Adipocyte (in vitro differentiated cells): Measurements from ENCODE around the gene ANTXR2.
A peak's percentile ranks its signal among the peaks of the same experiment; 100 is the strongest.
"Not testable (repeated sequence)": the region's sequence is repeated elsewhere in the genome, so short reads cannot be mapped to it uniquely, and the experiment has no call there.

ENCODE experiments used
- DNase-seq: peaks from one replicate; pipeline ENCODE4 v3.0.0-alpha.2; 2015; ENCODE audit warnings: low read depth
- H3K27me3 ChIP-seq: replicated peaks from 2 replicates; pipeline ENCODE4 v1.7.0; 2013; ENCODE audit warnings: mild to moderate bottlenecking, low read length, moderate library complexity; ENCODE audit not compliant: control insufficient read depth, insufficient read depth
- H3K36me3 ChIP-seq: 2 replicates; pipeline ENCODE4 v1.7.0; 2013; ENCODE audit warnings: low read length, mild to moderate bottlenecking, moderate library complexity; ENCODE audit not compliant: control insufficient read depth, insufficient read depth, severe bottlenecking
- H3K4me1 ChIP-seq: 2 replicates; pipeline ENCODE4 v1.7.0; 2013; ENCODE audit warnings: mild to moderate bottlenecking, low read length, moderate library complexity; ENCODE audit not compliant: control insufficient read depth, insufficient read depth
- H3K4me3 ChIP-seq: 2 replicates; pipeline ENCODE4 v1.7.0; 2013; ENCODE audit warnings: mild to moderate bottlenecking, low read length, moderate library complexity
- H3K9ac ChIP-seq: 2 replicates; pipeline ENCODE4 v1.7.0; 2013; ENCODE audit warnings: mild to moderate bottlenecking, low read length, moderate library complexity
- H3K9me3 ChIP-seq: 2 replicates; pipeline ENCODE4 v1.7.0; 2013; ENCODE audit warnings: mild to moderate bottlenecking, low read length, moderate library complexity; ENCODE audit not compliant: control insufficient read depth

The ANTXR2 gene

GRCh38 chr4:79905212-79905611 is 167.8 kb downstream of the ANTXR2 start:
- Histone ChIP-seq H3K9ac (no peak overlapping the region), H3K4me3 (no peak overlapping the region), H3K36me3 (peaks cover 31% of the 10 kb centered on the region), H3K9me3 (no peaks in the 10 kb centered on the region), H3K27me3 (no peaks in the 10 kb centered on the region), H3K4me1 (peaks cover 6% of the 10 kb centered on the region)
- no peak for DNase-seq

GRCh38 chr4:79904331-79904730 is 168.7 kb downstream of the ANTXR2 start:
- Histone ChIP-seq H3K9ac (no peak overlapping the region), H3K9me3 (no peaks in the 10 kb centered on the region), H3K36me3 (peaks cover 31% of the 10 kb centered on the region), H3K4me3 (no peak overlapping the region), H3K27me3 (no peaks in the 10 kb centered on the region), H3K4me1 (peaks cover 6% of the 10 kb centered on the region)
- DNase-seq = no peak

DNA sequence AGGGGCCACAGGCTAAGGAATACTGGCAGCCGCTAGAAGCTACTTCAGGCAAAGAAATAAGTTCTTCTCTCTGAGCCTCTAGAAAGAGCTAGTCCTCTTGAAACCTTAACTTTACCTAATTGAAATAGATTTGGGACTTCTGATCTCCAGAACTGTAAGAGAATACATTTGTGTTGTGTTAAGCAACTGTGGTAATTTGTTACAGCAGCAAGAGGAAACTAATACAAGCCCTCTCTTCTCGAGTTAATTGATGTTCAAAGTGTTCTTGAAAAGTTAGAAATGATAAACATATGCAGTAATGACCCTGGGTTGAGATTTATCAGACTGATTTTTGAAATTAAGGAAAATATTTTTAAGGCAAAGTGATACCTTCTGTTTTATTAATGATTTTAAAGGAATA is 172.8 kb downstream of the ANTXR2 start:
- H3K4me3 ChIP-seq = no peak overlapping the region
- DNase-seq = no peak
- H3K36me3 ChIP-seq = peaks cover 8% of the 10 kb centered on the region
- peaks cover 16% of the 10 kb centered on the region for H3K4me1 ChIP-seq
- no peaks in the 10 kb centered on the region for H3K9me3 ChIP-seq
- H3K9ac ChIP-seq = no peak overlapping the region
- no peaks in the 10 kb centered on the region for H3K27me3 ChIP-seq

DNA sequence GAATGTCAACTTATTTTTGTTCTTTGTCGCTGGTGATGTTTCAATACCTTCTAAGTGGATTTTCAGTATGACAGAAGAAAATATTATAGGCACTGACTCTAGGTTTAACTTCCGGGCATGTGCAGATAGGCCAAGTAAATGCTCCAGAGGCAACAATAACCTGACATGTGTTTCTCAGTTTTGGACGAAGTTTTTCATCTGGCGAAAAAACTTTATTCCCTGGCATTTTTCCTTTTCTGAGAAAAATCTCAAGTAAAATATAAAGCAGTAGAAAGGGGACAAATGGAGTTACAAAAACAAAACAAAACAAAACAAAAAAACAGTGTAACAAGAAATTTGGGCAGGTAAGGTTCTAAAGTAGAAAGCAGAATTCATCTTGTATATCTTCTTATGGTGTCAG is 173.5 kb downstream of the ANTXR2 start:
- H3K4me1 ChIP-seq = peaks cover 16% of the 10 kb centered on the region
- H3K4me3 ChIP-seq = no peak overlapping the region
- no peak for DNase-seq
- peaks cover 3% of the 10 kb centered on the region for H3K36me3 ChIP-seq
- H3K9me3 ChIP-seq = no peaks in the 10 kb centered on the region
- no peak overlapping the region for H3K9ac ChIP-seq
- no peaks in the 10 kb centered on the region for H3K27me3 ChIP-seq

DNA sequence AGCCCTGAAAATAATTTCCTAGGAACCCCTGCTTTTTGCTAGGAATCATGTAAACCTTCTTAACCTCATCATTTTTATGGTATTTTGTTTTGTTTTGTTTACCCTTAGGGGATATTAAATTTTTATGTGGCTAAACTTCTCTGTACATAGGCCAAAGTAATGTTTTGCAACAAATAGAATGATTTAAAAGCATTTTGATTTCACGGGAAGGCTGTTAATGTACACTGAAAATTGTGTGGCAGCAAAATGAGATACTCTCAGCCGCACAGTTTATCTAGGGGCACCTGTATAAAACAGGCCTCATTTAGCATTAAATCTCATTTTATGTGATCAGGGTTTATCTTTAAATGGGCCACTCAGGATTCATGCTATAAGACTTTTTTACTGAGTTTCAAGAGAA is 175.0 kb downstream of the ANTXR2 start:
- peaks cover 16% of the 10 kb centered on the region for H3K4me1 ChIP-seq
- H3K4me3 ChIP-seq = no peak overlapping the region
- DNase-seq = peak; percentile 21
- H3K9ac ChIP-seq = no peak overlapping the region
- peaks cover 3% of the 10 kb centered on the region for H3K36me3 ChIP-seq
- no peaks in the 10 kb centered on the region for H3K27me3 ChIP-seq
- H3K9me3 ChIP-seq = no peaks in the 10 kb centered on the region

DNA sequence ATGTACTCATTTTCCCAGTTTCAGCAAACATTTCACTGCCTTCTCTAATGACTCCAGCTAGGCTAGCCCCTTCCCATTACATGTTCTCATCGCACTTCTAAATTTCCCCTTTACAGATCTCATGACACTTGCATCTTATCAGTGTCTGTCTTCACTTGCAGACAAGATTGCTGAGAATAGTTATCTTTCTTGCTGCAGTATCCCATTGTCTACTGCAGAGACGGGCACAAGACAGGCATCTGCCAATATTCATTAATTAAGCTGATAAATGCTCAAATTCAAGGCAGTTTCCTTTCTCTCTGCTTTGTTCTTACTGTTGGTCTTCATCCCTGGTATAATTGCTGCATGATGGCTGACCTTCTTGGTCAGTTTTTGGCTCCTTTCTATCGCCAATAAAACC is 175.9 kb downstream of the ANTXR2 start:
- Histone ChIP-seq H3K4me1 (peaks cover 16% of the 10 kb centered on the region), H3K36me3 (no peaks in the 10 kb centered on the region), H3K4me3 (no peak overlapping the region), H3K27me3 (no peaks in the 10 kb centered on the region), H3K9me3 (no peaks in the 10 kb centered on the region), H3K9ac (no peak overlapping the region)
- DNase-seq = no peak

GRCh38 chr4:79893456-79893855 is 179.6 kb downstream of the ANTXR2 start:
- H3K4me3 ChIP-seq = no peak overlapping the region

GRCh38 chr4:79889026-79889425 is 184.0 kb downstream of the ANTXR2 start:
- not testable (repeated sequence) for H3K9ac ChIP-seq, DNase-seq, H3K9me3 ChIP-seq, H3K36me3 ChIP-seq, H3K4me3 ChIP-seq, H3K27me3 ChIP-seq
- peaks cover 20% of the 10 kb centered on the region for H3K4me1 ChIP-seq

More at GRCh38 chr4:79893456-79893855, 179.6 kb downstream of the ANTXR2 start:
- DNase-seq = peak; percentile 67
- no peaks in the 10 kb centered on the region for H3K36me3 ChIP-seq
- no peak overlapping the region for H3K9ac ChIP-seq
- H3K9me3 ChIP-seq = no peaks in the 10 kb centered on the region
- H3K27me3 ChIP-seq = no peaks in the 10 kb centered on the region
- peaks cover 11% of the 10 kb centered on the region for H3K4me1 ChIP-seq

DNA sequence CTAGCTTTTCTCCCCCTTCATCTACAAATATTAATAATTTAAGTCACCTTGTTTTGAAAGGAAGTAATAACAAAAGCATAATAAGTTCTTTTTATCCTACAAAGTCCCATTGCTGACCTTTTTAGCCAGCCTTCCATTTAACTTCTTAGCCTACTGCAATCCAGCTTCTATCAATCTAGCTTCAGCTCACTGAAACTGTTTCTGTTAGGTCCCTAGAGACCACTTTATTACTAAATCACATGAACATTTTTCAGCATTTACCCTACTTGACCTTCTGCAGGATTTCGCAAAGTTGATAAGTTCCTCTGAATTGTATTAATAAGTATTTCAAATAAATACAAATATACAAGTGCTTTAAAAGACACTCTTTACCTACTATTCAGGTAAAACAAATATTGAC is 186.5 kb downstream of the ANTXR2 start:
- no peak for DNase-seq
- Histone ChIP-seq H3K36me3 (no peaks in the 10 kb centered on the region), H3K9me3 (no peaks in the 10 kb centered on the region)

DNA sequence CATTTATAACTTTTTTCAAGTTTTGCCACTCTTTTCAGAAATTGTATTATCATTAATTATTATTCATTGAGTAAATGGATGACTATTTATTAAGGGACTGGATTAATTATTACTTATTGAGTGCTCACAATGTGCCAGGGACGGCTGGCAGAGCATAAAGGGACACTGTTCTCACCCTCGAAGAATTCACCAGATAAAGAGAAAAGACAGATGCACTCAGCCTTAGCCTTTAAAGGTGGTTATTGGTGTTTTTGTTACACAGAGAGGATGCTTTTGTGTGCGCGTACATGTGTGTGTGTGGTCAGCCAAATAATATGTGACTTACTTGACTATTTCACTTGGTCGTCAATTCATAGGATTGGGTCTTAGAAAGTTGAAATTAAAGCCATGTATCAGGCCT is 187.0 kb downstream of the ANTXR2 start:
- DNase-seq = no peak
- no peaks in the 10 kb centered on the region for H3K9me3 ChIP-seq

More for the DNA sequence above, 186.5 kb downstream of the ANTXR2 start:
- Histone ChIP-seq H3K4me1 (peaks cover 20% of the 10 kb centered on the region), H3K9ac (peak overlapping the region; percentile 25), H3K4me3 (peak overlapping the region; percentile 41), H3K27me3 (no peaks in the 10 kb centered on the region)

GRCh38 chr4:79883290-79883689 is 189.7 kb downstream of the ANTXR2 start:
- no peak overlapping the region for H3K4me3 ChIP-seq
- H3K9me3 ChIP-seq = no peaks in the 10 kb centered on the region
- no peak overlapping the region for H3K9ac ChIP-seq
- no peaks in the 10 kb centered on the region for H3K36me3 ChIP-seq
- H3K4me1 ChIP-seq = peaks cover 20% of the 10 kb centered on the region
- H3K27me3 ChIP-seq = no peaks in the 10 kb centered on the region
- DNase-seq = no peak

More for the DNA sequence above, 187.0 kb downstream of the ANTXR2 start:
- Histone ChIP-seq H3K27me3 (no peaks in the 10 kb centered on the region), H3K4me1 (peaks cover 20% of the 10 kb centered on the region), H3K4me3 (peak overlapping the region; percentile 41), H3K36me3 (no peaks in the 10 kb centered on the region), H3K9ac (peak overlapping the region; percentile 25)

- Histone ChIP-seq H3K4me3 (no peak overlapping the region), H3K27me3 (no peaks in the 10 kb centered on the region), H3K9me3 (no peaks in the 10 kb centered on the region), H3K4me1 (peaks cover 20% of the 10 kb centered on the region), H3K9ac (no peak overlapping the region), H3K36me3 (no peaks in the 10 kb centered on the region)
- DNase-seq = no peak
These were observed 190.2 kb downstream of the ANTXR2 start for GRCh38 chr4:79882806-79883205.
